GM18508 (cell line): ENCODE data around the gene C4B.
"Not testable (repeated sequence)": the region's sequence is repeated elsewhere in the genome, so short reads cannot be mapped to it uniquely, and the experiment has no call there.

Experiments used
- ATAC-seq: cut with Tn5 transposase; IDR thresholded peaks from one replicate; pipeline ENCODE4 v1.9.1; 2021; ENCODE audit warnings: moderate number of reproducible peaks; ENCODE audit not compliant: insufficient read depth, unreplicated experiment

Gene C4B

GRCh38 chr6:31980195-31980876, 34.3 kb upstream of the C4B start:
- ATAC-seq, result not testable (repeated sequence)

DNA sequence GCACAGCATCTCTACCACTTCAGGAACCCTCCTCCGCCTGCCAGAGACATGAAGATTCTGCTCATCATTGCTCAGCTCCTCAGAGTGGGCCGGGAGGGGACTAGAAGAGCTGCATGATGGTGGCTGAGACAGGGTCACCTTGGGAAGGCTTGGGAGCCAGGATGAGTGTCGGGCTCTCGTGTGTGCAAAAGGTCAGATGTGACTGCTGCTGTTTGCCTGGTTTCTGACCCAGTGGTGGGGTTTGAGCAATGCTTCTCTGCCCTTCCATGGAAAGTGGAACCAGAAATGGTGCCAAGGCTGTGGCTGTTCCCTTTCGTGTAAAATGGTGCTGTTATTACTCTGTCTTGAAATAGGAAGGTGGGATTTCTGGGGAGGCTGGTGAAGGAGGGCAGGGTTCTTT, 33.6 kb upstream of the C4B start:
- ATAC-seq, result not testable (repeated sequence)

DNA sequence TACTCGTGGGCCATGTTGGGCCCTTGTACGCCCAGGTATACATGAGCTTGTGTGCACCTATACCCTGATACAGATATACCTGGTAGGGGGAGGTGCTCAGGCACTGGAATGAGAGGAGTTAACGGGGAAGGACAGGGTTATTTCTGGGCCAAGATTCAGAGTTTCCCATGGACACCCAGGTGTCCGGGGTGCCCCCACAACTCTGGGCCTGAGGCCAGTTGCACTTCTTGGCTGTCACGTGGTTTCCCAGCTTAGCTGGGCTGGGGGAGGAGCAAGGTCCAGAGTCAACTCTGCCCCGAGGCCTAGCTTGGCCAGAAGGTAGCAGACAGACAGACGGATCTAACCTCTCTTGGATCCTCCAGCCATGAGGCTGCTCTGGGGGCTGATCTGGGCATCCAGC, 32.9 kb upstream of the C4B start, which contains the start of gene C4A:
Gene C4A (plus strand): TSS at position 314 of the 400 bp plus-strand sequence. CDS start 51 bp downstream, at position 365.
- not testable (repeated sequence) for ATAC-seq

DNA sequence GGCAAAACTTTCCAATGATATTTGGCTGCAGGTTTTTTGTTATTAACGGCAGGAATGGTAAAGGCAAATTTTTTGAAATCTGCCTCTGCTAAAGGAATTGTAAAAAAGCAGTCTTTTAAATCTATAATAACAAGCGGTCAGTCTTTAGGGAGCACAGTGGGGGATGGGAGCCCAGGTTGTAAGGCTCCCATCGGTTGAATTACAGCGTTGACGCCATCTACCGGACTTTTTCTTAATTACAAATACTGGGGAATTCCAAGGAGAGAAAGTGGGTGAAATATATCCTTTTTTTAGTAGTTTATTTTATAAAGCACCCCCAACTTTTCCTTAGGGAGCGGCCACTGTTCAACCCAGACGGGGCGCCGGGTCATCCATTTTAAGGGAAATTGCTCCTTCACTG, 25.2 kb upstream of the C4B start:
- ATAC-seq, result not testable (repeated sequence)

GRCh38 chr6:31994421-31994820, 20.2 kb upstream of the C4B start:
- ATAC-seq, result not testable (repeated sequence)

DNA sequence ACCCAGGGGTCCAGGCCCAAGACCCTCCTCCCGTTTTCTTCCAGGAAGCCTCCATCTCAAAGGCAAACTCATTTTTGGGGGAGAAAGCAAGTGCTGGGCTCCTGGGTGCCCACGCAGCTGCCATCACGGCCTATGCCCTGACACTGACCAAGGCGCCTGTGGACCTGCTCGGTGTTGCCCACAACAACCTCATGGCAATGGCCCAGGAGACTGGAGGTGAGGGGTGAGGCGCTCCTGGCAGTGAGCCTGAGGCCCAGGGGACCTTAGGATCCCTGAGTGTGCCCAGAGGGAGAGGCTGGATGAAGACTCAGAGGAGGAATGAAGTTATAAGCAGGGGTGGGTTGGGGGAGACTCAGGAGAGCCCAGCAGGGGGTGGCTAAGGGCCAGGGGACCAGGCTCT, 18.2 kb upstream of the C4B start:
- ATAC-seq, result not testable (repeated sequence)

- not testable (repeated sequence) for ATAC-seq
These were observed 11.9 kb upstream of the C4B start for GRCh38 chr6:32002546-32003268.

DNA sequence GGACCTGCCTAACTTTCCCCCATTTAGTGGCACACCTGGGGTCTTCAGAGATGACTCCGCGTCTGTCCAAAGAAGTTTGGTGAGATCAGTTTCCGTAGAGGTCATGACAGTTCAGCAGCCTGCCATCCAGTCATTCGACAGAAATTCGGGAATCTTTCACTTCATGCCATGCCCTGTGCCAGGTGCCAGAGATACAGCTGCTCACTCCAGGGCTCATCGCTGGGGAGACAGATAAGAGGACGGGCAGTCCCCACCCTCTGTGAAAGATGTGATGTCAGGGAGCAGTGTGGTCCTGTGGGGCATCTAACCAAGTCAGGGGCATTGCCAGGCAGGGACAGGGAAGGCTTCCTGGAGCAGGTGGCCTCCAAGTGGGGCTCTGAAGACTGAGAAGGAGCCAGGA, 11.3 kb upstream of the C4B start:
- ATAC-seq, result not testable (repeated sequence)

DNA sequence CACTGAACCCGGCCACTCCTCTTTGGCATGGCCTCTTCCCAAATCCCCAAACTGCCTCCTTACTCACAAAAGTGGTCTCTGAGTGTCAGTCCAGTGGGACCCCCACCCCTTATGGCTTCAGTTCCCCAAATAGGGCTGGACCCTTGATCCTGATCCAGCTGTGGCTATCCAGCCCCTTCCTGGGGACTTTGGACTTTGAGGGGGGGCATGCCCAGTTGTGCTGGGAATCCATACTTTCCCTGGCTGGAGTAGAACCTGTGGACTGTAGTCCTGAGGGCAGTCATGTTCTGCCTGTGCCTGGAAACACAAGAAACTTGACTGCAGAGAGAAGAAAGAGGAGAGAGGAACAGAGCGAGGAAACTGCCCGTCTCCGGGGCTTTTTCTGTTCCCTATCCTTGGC, 10.2 kb upstream of the C4B start:
- ATAC-seq, result not testable (repeated sequence)

- ATAC-seq, result not testable (repeated sequence)
These were observed 9.6 kb upstream of the C4B start for GRCh38 chr6:32004864-32005537.

- not testable (repeated sequence) for ATAC-seq
These were observed 9.1 kb upstream of the C4B start for GRCh38 chr6:32005538-32005880.

DNA sequence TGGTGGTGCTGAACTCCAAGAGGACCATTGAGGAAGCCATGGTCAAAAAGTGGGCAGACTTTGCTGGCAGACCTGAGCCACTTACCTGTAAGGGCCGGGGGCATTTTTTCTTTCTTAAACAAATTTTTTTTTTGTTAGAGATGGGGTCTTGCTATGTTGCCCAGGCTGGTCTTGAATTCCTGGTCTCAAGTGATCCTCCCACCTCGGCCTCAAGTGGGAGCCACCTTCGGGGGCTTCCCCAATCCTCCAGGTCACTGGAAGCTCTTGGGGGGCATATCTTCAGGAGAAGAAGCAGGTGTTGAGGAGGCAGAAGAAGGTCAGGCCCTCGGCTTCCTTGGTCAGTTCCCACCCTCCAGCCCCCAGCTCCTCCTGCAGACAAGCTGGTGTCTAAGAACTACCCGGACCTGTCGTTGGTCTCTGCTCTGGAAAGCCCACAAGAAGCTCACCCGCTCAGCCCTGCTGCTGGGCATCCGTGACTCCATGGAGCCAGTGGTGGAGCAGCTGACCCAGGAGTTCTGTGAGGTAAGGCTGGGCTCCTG, 8.5 kb upstream of the C4B start:
- ATAC-seq, result not testable (repeated sequence)

- not testable (repeated sequence) for ATAC-seq
These were observed 7.5 kb upstream of the C4B start for GRCh38 chr6:32007086-32007485.

DNA sequence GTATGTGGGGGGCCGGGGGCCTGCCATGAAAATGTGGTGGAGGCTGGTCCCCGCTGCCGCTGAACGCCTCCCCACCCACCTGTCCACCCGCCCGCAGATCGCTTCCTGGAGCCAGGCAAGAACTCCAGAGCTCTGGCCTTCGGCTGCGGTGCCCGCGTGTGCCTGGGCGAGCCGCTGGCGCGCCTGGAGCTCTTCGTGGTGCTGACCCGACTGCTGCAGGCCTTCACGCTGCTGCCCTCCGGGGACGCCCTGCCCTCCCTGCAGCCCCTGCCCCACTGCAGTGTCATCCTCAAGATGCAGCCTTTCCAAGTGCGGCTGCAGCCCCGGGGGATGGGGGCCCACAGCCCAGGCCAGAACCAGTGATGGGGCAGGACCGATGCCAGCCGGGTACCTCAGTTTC, 6.6 kb upstream of the C4B start:
- ATAC-seq, result not testable (repeated sequence)

DNA sequence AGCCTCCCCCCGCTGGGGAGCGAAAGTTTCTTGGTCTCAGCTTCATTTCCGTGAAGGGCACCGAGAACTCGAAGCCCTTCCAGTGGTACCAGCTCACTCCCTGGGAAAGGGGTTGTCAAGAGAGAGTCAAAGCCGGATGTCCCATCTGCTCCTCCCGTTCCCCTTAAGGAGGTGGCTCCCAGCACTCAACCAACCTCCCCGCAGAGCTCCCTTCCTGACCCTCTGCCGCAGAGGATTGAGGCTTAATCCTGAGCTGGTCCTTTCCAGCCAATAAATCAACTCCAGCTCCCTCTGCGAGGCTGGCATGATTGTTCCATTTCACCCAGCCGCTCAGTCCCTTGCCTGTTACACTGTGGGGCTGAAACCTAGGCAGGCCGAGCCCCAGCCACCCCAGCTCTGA, 6.0 kb upstream of the C4B start:
- not testable (repeated sequence) for ATAC-seq

DNA sequence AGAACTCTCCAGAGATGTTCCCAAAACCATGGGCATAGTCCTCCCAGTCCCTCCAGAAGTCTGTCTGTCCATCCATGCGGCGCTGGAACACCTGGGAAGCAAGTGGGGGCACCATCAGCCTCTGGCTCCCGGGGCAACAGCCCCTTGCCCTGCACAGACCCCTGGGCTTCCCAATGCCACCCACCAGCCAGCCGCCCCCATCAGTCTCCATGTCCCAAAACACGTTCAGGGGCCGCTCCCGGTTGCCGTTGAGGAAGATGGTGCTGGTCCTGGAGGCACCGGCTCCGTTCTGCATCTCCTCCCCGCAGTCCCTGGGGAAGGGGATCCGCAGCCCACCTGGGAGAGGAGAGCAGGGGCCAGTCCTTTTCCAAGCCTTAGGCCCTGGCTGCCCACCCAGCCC, 5.1 kb upstream of the C4B start:
- ATAC-seq, result not testable (repeated sequence)

- not testable (repeated sequence) for ATAC-seq
These were observed 3.6 kb upstream of the C4B start for GRCh38 chr6:32010856-32011530.

DNA sequence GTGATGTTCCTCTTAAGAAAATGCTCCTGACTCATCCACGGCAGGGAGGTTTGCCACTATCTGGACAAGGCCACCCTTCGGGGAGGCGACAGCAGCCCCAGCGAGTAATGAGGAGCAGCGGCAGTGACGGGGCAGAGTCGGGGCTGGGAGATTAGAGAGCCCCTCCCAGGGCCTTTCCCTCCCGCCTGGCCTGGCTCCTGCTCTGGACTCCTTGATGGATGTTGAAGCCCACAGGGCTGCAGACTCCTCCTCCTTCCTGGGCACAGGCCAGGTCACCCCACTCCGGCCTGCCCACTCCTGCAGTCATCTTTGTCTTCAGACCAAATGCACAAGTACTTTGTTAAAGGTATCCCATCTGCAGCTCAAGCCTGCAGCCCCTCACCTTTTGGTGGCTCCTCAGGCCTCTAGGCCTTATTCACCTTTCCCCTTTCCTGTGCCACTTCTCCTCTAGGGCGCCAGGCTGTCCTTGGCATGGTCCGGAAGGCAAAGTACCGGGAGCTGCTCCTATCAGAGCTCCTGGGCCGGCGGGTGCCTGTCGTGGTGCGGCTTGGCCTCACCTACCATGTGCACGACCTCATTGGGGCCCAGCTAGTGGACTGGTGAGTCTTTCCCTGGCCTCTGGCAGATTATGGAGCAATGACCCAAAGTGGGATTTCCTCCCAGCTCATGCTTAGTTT, 1.5 kb upstream of the C4B start:
- ATAC-seq, result not testable (repeated sequence)

- ATAC-seq, result not testable (repeated sequence)
These were observed 857 bp upstream of the C4B start for GRCh38 chr6:32013738-32014137.

GRCh38 chr6:32022100-32022499, 7.5 kb downstream of the C4B start:
- ATAC-seq, result not testable (repeated sequence)
